Gastrocnemius medialis (tissue), 4 donors: ENCODE measurements around the gene MAP1LC3C. TPM values are rescaled to one million over a fixed set of nuclear protein-coding genes. Genes with fewer than 3 reads are reported as not detected.

Experiments
- ATAC-seq, 2 donors: fragments of 150-250 bp; one replicate each; pipeline ENCODE4 v1.9.1; 2016
- DNase-seq, 2 donors: peaks; one replicate each; pipeline ENCODE4 v3.0.0-alpha.2; 2019
- H3K27ac ChIP-seq, 4 donors: fragments of 200-600 bp; sonication (generic); 1 replicate in 1 of 4; 2 replicates in 3 of 4; pipeline ENCODE4 v1.5.1; 2016 to 2018; ENCODE audit warnings: mild to moderate bottlenecking in 2 of 4, moderate library complexity in 1 of 4
- H3K27me3 ChIP-seq, 3 donors: fragments of 200-600 bp; sonication (generic) in 2 of 3; 1 replicate in 1 of 3; 2 replicates in 2 of 3; pipeline versions ENCODE4 v1.5.1 to v1.6.0; 2016 to 2019; ENCODE audit warnings: mild to moderate bottlenecking in 1 of 3, moderate library complexity in 1 of 3
- H3K36me3 ChIP-seq, 2 donors: fragments of 200-600 bp; sonication (generic) in 1 of 2; one replicate each; pipeline ENCODE4 v1.5.1; 2017 to 2018
- H3K4me1 ChIP-seq, 2 donors: fragments of 200-600 bp; sonication (generic) in 1 of 2; one replicate each; pipeline ENCODE4 v1.5.1; 2016 to 2017; ENCODE audit warnings: mild to moderate bottlenecking in 2 of 2
- H3K4me3 ChIP-seq, 4 donors: fragments of 200-600 bp; sonication (generic) in 3 of 4; 1 replicate in 1 of 4; 2 replicates in 3 of 4; pipeline ENCODE4 v1.5.1; 2016 to 2019; ENCODE audit warnings: mild to moderate bottlenecking in 2 of 4
- H3K9me3 ChIP-seq, 3 donors: fragments of 200-600 bp; sonication (generic) in 2 of 3; 1 replicate in 1 of 3; 2 replicates in 2 of 3; pipeline ENCODE4 v1.5.1; 2016 to 2019
- POLR2A ChIP-seq, 2 donors: fragments of 450-650 bp; IDR thresholded peaks; one replicate each; pipeline ENCODE4 v1.6.1; 2017; ENCODE audit warnings: antibody characterized with exemption in 2 of 2, mild to moderate bottlenecking in 2 of 2, moderate library complexity in 2 of 2
- in situ Hi-C, 4 donors: fragments of 200-750 bp; cut with MboI; loops; one replicate each; pipeline versions ENCODE4 v1.15.0 to v1.8.0; 2017; ENCODE audit warnings: low sequenced_read_pairs in 4 of 4
- intact Hi-C: fragments of 100-400 bp; cut with DNase I; formaldehyde crosslinking; loops from one replicate; pipeline ENCODE4 v1.15.1; 2023; ENCODE audit warnings: low total_unique reads
- total RNA-seq, 4 donors: library from RNA; depleted of rRNA; stranded (reverse); fragments of >200 nt; gene quantifications; one replicate each; pipeline versions ENCODE4 v1.1.0 to v1.2.3, GENCODE V29; 2016
- TF ChIP-seq, protein P1 (sequence below), 5 experiments: fragments of 450-650 bp in 3 of 5; fragments of 200-600 bp in 2 of 5; sonication (generic) in 2 of 5; IDR thresholded peaks in 4 of 5; conservative IDR thresholded peaks in 1 of 5; 1 replicate in 4 of 5; 2 replicates in 1 of 5; pipeline ENCODE4 v1.5.1; 2016 to 2019; ENCODE audit warnings: antibody characterized with exemption in 5 of 5, mild to moderate bottlenecking in 3 of 5, moderate library complexity in 3 of 5

MAP1LC3C gene
- total RNA-seq, 4 donors from 2014 or later: 1.1 to 31.5 (median 3.5) TPM

DNA sequence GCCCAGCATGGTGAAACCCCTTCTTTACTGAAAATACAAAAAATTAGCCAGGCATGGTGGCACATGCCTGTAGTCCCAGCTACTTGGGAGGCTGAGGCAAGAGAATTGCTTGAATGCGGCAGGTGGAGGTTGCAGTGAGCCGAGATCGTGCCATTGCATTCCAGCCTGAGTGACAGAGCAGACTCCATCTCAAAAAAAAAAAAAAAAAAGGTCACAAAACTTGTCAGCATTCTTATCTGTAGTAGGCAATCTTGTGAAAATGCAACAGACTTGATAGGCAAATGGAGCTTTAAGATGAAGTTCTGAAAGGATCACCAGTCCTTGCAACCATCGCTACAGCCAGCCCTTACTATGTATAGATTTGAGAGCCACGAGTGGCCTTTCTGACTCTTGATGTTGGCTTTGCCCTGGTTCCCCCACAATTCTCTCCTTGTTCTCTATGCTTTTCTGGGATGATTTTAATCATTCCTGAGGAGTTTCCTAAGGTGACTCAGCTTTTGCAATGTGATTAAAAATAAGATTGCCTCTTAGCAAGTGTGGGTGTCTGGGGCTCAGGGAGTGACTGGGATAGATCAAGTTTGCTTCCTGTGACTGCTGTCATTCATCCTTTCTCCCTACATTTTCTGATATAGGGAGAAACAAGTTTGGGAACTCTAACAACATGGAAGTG lies 7.1 kb upstream of the MAP1LC3C start:
- no peak overlapping the region for H3K27ac ChIP-seq
- no peak overlapping the region for H3K4me3 ChIP-seq
- intact Hi-C loops (no loop called here), in situ Hi-C loops (loop anchor here in 2 of 4 donors (25.0 kb wide), 1 partner anchor 394 kb away; no protein-coding TSS in a partner anchor)
- H3K4me1 ChIP-seq: no peaks in the 10 kb centered on the region
- no peaks in the 10 kb centered on the region for H3K36me3 ChIP-seq
- no peak for ATAC-seq
- no peaks in the 10 kb centered on the region for H3K27me3 ChIP-seq
- TF ChIP-seq POLR2A (IDR thresholded peaks at IDR 0.05): no peak
- TF ChIP-seq, protein P1, sequence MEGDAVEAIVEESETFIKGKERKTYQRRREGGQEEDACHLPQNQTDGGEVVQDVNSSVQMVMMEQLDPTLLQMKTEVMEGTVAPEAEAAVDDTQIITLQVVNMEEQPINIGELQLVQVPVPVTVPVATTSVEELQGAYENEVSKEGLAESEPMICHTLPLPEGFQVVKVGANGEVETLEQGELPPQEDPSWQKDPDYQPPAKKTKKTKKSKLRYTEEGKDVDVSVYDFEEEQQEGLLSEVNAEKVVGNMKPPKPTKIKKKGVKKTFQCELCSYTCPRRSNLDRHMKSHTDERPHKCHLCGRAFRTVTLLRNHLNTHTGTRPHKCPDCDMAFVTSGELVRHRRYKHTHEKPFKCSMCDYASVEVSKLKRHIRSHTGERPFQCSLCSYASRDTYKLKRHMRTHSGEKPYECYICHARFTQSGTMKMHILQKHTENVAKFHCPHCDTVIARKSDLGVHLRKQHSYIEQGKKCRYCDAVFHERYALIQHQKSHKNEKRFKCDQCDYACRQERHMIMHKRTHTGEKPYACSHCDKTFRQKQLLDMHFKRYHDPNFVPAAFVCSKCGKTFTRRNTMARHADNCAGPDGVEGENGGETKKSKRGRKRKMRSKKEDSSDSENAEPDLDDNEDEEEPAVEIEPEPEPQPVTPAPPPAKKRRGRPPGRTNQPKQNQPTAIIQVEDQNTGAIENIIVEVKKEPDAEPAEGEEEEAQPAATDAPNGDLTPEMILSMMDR (IDR thresholded peaks at IDR 0.05 in 4 of 5, conservative IDR thresholded peaks at IDR 0.05 in 1 of 5): no peak
- no peak for DNase-seq
- no peaks in the 10 kb centered on the region for H3K9me3 ChIP-seq

DNA sequence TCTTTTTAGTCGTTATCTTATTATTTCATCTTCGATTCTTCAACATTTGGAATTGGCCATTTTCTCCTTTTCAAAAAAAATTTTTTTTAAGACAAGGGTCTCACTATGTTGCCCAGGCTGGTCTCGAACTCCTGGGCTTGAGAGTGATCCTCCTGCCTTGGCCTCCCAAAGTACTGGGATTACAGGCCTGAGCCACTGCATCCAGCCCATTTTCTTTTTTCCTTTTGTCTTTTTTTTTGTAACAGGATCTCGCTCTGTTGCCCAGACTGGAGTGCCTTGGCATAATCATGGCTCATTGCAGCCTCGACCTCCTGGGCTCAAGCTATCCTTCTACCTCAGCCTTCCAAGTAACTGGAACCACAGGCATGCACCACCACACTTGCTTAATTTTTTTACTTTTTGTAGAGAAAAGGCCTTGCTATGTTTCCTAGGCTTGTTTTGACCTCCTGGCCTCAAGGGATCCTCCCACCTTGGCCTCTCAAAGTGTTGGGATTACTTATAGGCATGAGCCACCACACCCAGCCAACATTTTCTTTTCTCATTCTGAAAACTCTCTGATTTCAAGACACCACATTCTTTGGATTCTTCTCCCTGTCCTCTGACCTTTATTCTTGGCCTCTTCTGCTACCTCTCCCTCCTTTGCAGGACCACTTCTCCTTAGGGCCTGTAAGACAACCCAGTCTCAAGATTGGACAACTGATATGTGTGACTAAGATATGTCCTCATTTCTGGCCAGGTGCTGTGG lies 6.0 kb upstream of the MAP1LC3C start:
- Histone ChIP-seq H3K36me3 (no peaks in the 10 kb centered on the region), H3K4me1 (no peaks in the 10 kb centered on the region), H3K9me3 (no peaks in the 10 kb centered on the region), H3K4me3 (no peak overlapping the region), H3K27me3 (no peaks in the 10 kb centered on the region), H3K27ac (no peak overlapping the region)
- intact Hi-C loops: no loop called here
- peak in 1 of 2 donors; percentile 21 for DNase-seq
- no peak for ATAC-seq
- in situ Hi-C loops: loop anchor here in 2 of 4 donors (25.0 kb wide), 1 partner anchor 393 kb away; no protein-coding TSS in a partner anchor
- no peak for TF ChIP-seq POLR2A (IDR thresholded peaks at IDR 0.05)
- TF ChIP-seq, protein P1 (IDR thresholded peaks at IDR 0.05 in 4 of 5, conservative IDR thresholded peaks at IDR 0.05 in 1 of 5): no peak

DNA sequence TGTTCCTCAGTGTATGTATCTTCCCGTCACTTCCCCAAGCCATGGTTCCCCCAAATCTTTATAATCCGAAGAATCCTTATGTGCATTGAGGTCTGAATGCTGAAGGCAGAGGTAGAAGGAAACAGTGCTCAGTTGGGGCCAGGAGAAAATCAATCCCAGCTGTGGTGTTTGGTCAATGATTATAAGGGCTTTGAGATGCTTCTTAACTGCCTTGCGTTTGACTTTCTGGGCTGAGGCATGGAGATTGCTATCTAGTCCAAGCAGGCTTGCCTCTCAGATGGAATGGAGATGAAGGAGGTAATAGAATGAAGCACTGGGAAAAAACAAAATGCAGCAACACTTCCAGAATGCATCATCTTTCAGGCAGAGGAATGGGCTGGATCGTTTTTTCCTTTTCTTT lies 3.6 kb upstream of the MAP1LC3C start:
- TF ChIP-seq POLR2A (IDR thresholded peaks at IDR 0.05): no peak
- TF ChIP-seq, protein P1 (IDR thresholded peaks at IDR 0.05 in 4 of 5, conservative IDR thresholded peaks at IDR 0.05 in 1 of 5): no peak
- no peaks in the 10 kb centered on the region for H3K27me3 ChIP-seq
- intact Hi-C loops: no loop called here

DNA sequence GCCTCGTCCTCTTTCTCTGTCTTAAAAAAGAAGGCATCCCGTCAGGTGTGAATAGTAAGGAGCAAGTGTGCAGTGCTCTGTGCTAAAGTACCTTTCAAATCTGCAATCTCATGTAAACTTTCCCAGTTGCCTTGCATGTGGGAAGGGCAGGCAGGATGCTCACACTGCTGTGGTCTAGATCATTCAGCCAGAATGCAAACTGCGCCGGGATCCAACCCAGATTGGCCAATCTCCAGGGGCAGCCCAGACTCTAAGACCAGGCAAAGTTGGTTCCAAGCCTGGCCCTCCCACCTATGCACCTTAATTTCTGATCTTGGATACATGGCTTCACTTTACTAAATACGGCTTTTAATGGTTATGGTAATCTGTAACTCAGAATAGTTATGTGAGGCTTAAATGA lies 3.2 kb upstream of the MAP1LC3C start:
- intact Hi-C loops: no loop called here
- DNase-seq: no peak
- H3K27ac ChIP-seq: no peak overlapping the region

More for the DNA sequence above, 3.6 kb upstream of the MAP1LC3C start:
- Histone ChIP-seq H3K36me3 (no peaks in the 10 kb centered on the region), H3K4me1 (peaks cover 0 to 5% of the 10 kb centered on the region in 2 donors), H3K9me3 (no peaks in the 10 kb centered on the region), H3K27ac (no peak overlapping the region), H3K4me3 (no peak overlapping the region)
- in situ Hi-C loops: loop anchor here in 2 of 4 donors (25.0 kb wide), 1 partner anchor 390 kb away; no protein-coding TSS in a partner anchor
- DNase-seq (no peak), ATAC-seq (no peak)

More for the DNA sequence above, 3.2 kb upstream of the MAP1LC3C start:
- in situ Hi-C loops: loop anchor here in 2 of 4 donors (25.0 kb wide), 1 partner anchor 390 kb away; no protein-coding TSS in a partner anchor
- TF ChIP-seq POLR2A (IDR thresholded peaks at IDR 0.05): no peak
- TF ChIP-seq, protein P1 (IDR thresholded peaks at IDR 0.05 in 4 of 5, conservative IDR thresholded peaks at IDR 0.05 in 1 of 5): no peak
- Histone ChIP-seq H3K4me3 (no peak overlapping the region), H3K36me3 (no peaks in the 10 kb centered on the region), H3K4me1 (peaks cover 0 to 5% of the 10 kb centered on the region in 2 donors), H3K27me3 (no peaks in the 10 kb centered on the region), H3K9me3 (no peaks in the 10 kb centered on the region)
- ATAC-seq: no peak
